A673 (cell line): Measurements from ENCODE around the gene SPATA24.

Experiments used
- EZH2 ChIP-seq: fragments of 200-600 bp; sonication (generic); IDR thresholded peaks from 2 replicates; pipeline ENCODE4 v1.6.1; 2017; ENCODE audit warnings: borderline replicate concordance, low read depth, mild to moderate bottlenecking, mixed read lengths, antibody characterized with exemption, low read length; ENCODE audit not compliant: poor library complexity, severe bottlenecking
- TF ChIP-seq, protein P1 (sequence below): fragments of 300-800, 200-600 bp; sonication (generic); conservative IDR thresholded peaks from 2 replicates; pipeline ENCODE4 v1.5.1; 2017; ENCODE audit warnings: low read depth, mild to moderate bottlenecking, antibody characterized with exemption, low read length, moderate library complexity, mixed read lengths

DNA sequence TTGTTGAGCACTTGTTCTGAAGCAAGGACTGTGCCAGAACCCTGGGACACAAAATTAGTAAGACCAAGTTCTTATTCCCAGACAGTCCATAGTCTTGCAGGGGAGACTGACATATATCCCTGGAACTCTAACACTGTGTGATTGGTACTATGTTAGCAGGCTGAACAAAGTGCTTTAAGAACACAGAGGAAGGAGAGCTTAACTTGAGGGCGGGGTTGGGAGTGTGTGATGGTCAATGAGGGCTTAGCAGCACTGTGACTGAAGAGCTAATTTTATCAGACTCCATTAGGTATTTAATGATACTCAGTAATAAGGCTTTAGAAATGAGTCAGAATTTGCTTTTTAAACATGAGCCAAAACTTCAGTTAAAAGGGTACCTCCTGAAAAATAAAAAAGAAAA lies 14.9 kb upstream of the SPATA24 start:
- TF ChIP-seq, protein P1, sequence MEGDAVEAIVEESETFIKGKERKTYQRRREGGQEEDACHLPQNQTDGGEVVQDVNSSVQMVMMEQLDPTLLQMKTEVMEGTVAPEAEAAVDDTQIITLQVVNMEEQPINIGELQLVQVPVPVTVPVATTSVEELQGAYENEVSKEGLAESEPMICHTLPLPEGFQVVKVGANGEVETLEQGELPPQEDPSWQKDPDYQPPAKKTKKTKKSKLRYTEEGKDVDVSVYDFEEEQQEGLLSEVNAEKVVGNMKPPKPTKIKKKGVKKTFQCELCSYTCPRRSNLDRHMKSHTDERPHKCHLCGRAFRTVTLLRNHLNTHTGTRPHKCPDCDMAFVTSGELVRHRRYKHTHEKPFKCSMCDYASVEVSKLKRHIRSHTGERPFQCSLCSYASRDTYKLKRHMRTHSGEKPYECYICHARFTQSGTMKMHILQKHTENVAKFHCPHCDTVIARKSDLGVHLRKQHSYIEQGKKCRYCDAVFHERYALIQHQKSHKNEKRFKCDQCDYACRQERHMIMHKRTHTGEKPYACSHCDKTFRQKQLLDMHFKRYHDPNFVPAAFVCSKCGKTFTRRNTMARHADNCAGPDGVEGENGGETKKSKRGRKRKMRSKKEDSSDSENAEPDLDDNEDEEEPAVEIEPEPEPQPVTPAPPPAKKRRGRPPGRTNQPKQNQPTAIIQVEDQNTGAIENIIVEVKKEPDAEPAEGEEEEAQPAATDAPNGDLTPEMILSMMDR = no peak
- TF ChIP-seq EZH2 = no peak
